ENCODE data around the gene MEAK7. TPM values are rescaled to one million over a fixed set of nuclear protein-coding genes. Genes with fewer than 3 reads are reported as not detected.

The MEAK7 gene
- total and polyA plus RNA-seq, 5 donors from 2014 or later, result 5.8 to 11.9 (median 7.9) TPM

DNA sequence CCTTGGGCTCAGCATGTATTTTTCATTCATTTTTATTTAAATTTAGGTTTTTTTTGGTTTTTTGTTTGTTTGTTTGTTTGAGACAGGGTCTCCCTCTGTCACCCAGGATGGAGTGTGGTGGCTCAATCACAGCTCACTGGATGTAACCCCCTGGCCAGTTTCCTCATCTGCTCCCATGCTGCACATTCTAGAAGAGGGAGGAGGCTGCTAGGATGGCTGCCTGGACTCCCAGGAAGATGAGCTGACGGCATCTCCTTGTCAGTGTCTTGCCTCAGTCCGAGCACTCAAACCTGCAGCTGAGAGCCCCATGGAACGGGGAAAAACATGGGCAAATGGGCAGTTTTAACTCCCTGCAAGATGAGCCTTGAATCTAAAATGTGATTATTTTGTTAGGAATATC, 7.5 kb downstream of the MEAK7 start:
- Histone ChIP-seq H3K36me3 (ENCODE audit: control insufficient read depth, insufficient read depth, low read length) (peaks cover 54% of the 10 kb centered on the region), H3K27ac (ENCODE audit: insufficient read depth, low read length, poor library complexity, severe bottlenecking) (no peak overlapping the region)
- H3K36me3 Mint-ChIP-seq, result peaks cover 41% of the 10 kb centered on the region

GRCh38 chr16:84495506-84495905, 9.0 kb downstream of the MEAK7 start:
- Histone ChIP-seq H3K27ac (ENCODE audit: insufficient read depth, low read length, poor library complexity, severe bottlenecking) (no peak overlapping the region), H3K27me3 (ENCODE audit: control insufficient read depth, insufficient read depth, low read length) (no peaks in the 10 kb centered on the region), H3K4me1 (ENCODE audit: control insufficient read depth, insufficient read depth, low read length, poor library complexity, severe bottlenecking) (no peaks in the 10 kb centered on the region), H3K36me3 (ENCODE audit: control insufficient read depth, insufficient read depth, low read length) (peaks cover 54% of the 10 kb centered on the region), H3K9me3 (ENCODE audit: control insufficient read depth in 2 of 2, low read length in 2 of 2) (peaks cover 10 to 13% of the 10 kb centered on the region in 2 experiments), H3K4me3 (ENCODE audit: low read depth, low read length) (no peak overlapping the region)
- Mint-ChIP-seq H3K9me3 (peaks cover 0 to 9% (median 4%) of the 10 kb centered on the region in 7 donors), H3K36me3 (peaks cover 46% of the 10 kb centered on the region), H3K27me3 (no peaks in the 10 kb centered on the region), H3K27ac (peak overlapping the region in 1 of 3 donors; percentile 31), H3K4me1 (peaks cover 0 to 4% (median 3%) of the 10 kb centered on the region in 4 donors), H3K4me3 (peak overlapping the region in 1 of 4 donors; percentile 36)
- ATAC-seq (ENCODE audit: low read depth in 2 of 2), result no peak
- no peak for DNase-seq

More for the DNA sequence above, 7.5 kb downstream of the MEAK7 start:
- peaks cover 0 to 4% (median 3%) of the 10 kb centered on the region in 4 donors for H3K4me1 Mint-ChIP-seq
- DNase-seq, result no peak
- H3K27me3 ChIP-seq (ENCODE audit: control insufficient read depth, insufficient read depth, low read length), result no peaks in the 10 kb centered on the region
- H3K4me3 Mint-ChIP-seq, result no peak overlapping the region
- ATAC-seq (ENCODE audit: low read depth in 2 of 2), result no peak
- H3K4me1 ChIP-seq (ENCODE audit: control insufficient read depth, insufficient read depth, low read length, poor library complexity, severe bottlenecking), result no peaks in the 10 kb centered on the region
- H3K27ac Mint-ChIP-seq, result no peak overlapping the region
- no peak overlapping the region for H3K4me3 ChIP-seq (ENCODE audit: low read depth, low read length)
- peaks cover 0 to 9% (median 4%) of the 10 kb centered on the region in 7 donors for H3K9me3 Mint-ChIP-seq
- peaks cover 10 to 13% of the 10 kb centered on the region in 2 experiments for H3K9me3 ChIP-seq (ENCODE audit: control insufficient read depth in 2 of 2, low read length in 2 of 2)
- H3K27me3 Mint-ChIP-seq, result no peaks in the 10 kb centered on the region

DNA sequence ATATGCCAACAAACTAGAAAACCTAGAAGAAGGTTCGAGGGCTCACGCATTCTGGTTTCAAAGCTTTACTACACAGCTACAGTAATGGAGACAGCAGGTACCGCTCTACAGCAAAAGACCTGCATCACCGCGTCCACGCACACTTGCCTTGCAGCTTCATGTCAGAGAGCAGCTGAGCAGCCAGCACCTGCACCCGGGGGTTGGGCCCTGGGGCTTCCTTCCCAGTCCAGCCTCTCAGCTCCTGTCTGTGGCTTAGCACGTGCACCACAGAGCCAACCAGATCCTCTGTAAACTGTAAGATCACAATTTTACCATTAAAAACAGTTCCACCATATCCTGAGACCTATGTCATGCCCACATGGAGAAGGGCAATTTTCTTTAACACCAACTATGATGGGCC, 15.3 kb downstream of the MEAK7 start:
- Histone ChIP-seq H3K27me3 (ENCODE audit: control insufficient read depth, insufficient read depth, low read length) (no peaks in the 10 kb centered on the region), H3K9me3 (ENCODE audit: control insufficient read depth in 2 of 2, low read length in 2 of 2) (peaks cover 10 to 13% of the 10 kb centered on the region in 2 experiments), H3K4me3 (ENCODE audit: low read depth, low read length) (no peak overlapping the region), H3K27ac (ENCODE audit: insufficient read depth, low read length, poor library complexity, severe bottlenecking) (no peak overlapping the region), H3K4me1 (ENCODE audit: control insufficient read depth, insufficient read depth, low read length, poor library complexity, severe bottlenecking) (no peaks in the 10 kb centered on the region), H3K36me3 (ENCODE audit: control insufficient read depth, insufficient read depth, low read length) (peaks cover 49% of the 10 kb centered on the region)
- no peak for DNase-seq
- no peak for ATAC-seq (ENCODE audit: low read depth in 2 of 2)
- peaks cover 20% of the 10 kb centered on the region for H3K36me3 Mint-ChIP-seq
- H3K27me3 Mint-ChIP-seq, result no peaks in the 10 kb centered on the region
- H3K27ac Mint-ChIP-seq, result peak overlapping the region in 2 of 3 donors; percentile 20
- H3K9me3 Mint-ChIP-seq, result peaks cover 0 to 6% (median 4%) of the 10 kb centered on the region in 7 donors
- no peaks in the 10 kb centered on the region for H3K4me1 Mint-ChIP-seq
- H3K4me3 Mint-ChIP-seq, result no peak overlapping the region

DNA sequence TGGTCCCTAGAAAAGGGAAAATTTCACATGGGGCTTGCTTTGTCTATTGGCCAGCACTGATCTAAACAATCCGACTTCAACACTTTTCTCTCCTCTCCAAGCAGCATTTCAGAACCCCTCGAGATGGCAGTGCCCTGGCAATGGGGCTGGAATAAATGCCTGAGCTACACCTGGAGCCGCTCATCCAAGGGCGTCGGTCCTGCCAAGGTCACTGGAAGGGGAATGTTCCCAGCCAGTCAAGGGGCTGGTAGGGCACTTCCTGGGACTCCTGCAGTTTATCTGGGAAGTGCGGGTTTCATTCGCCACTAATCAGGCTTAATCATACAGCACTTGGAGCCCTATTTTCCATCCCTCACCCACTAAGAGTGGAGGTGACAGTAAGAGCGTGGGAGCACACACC, 17.1 kb downstream of the MEAK7 start:
- H3K4me1 ChIP-seq (ENCODE audit: control insufficient read depth, insufficient read depth, low read length, poor library complexity, severe bottlenecking), result no peaks in the 10 kb centered on the region
- Mint-ChIP-seq H3K4me3 (no peak overlapping the region), H3K27ac (no peak overlapping the region), H3K4me1 (no peaks in the 10 kb centered on the region), H3K9me3 (no peaks in the 10 kb centered on the region), H3K36me3 (peaks cover 19% of the 10 kb centered on the region), H3K27me3 (no peaks in the 10 kb centered on the region)
- no peak overlapping the region for H3K27ac ChIP-seq (ENCODE audit: insufficient read depth, low read length, poor library complexity, severe bottlenecking)
- no peaks in the 10 kb centered on the region for H3K27me3 ChIP-seq (ENCODE audit: control insufficient read depth, insufficient read depth, low read length)
- ATAC-seq (ENCODE audit: low read depth in 2 of 2) (no peak), DNase-seq (no peak)
- H3K4me3 ChIP-seq (ENCODE audit: low read depth, low read length), result no peak overlapping the region
- no peaks in the 10 kb centered on the region for H3K9me3 ChIP-seq (ENCODE audit: control insufficient read depth in 2 of 2, low read length in 2 of 2)
- H3K36me3 ChIP-seq (ENCODE audit: control insufficient read depth, insufficient read depth, low read length), result peaks cover 33% of the 10 kb centered on the region

DNA sequence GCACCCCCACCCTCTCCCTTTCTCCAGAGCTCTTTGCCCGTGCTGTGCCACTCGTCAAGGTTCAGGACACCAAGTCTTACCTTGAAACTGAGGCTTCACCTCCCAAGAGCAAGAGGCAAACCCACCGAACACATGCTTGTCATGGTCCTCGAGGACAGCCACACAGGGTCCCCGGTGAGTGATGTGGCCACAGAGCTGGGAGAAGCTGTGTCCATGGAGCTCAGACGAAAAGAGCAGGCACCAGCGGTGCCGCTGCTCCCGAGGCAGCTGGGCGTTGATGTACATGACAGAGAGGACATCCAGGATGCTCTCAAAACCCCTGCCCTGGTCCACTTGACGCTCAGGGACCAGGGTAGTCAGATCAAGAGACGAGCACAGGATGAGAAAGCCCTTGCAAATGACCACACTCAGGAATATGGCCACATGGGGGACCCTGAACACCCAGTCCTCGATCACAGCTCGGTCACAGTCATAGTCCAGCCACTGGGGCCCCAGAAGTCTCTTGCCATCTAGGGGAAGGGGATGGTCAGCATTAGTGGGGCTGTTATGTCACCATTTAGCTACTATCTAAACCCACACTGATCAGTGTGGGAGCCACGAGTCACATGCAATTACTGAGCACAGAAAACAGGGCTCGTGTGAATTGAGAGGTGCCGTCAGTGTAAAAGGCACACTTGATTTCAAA, 17.8 kb downstream of the MEAK7 start:
- H3K4me3 ChIP-seq (ENCODE audit: low read depth, low read length), result no peak overlapping the region
- no peak overlapping the region for H3K27ac Mint-ChIP-seq
- H3K27me3 ChIP-seq (ENCODE audit: control insufficient read depth, insufficient read depth, low read length), result no peaks in the 10 kb centered on the region
- H3K27ac ChIP-seq (ENCODE audit: insufficient read depth, low read length, poor library complexity, severe bottlenecking), result no peak overlapping the region
- H3K36me3 Mint-ChIP-seq, result peaks cover 19% of the 10 kb centered on the region
- H3K4me1 Mint-ChIP-seq, result no peaks in the 10 kb centered on the region
- H3K27me3 Mint-ChIP-seq, result no peaks in the 10 kb centered on the region
- no peak for ATAC-seq (ENCODE audit: low read depth in 2 of 2)
- no peak for DNase-seq
- H3K9me3 ChIP-seq (ENCODE audit: control insufficient read depth in 2 of 2, low read length in 2 of 2), result no peaks in the 10 kb centered on the region
- H3K4me3 Mint-ChIP-seq, result no peak overlapping the region
- peaks cover 33% of the 10 kb centered on the region for H3K36me3 ChIP-seq (ENCODE audit: control insufficient read depth, insufficient read depth, low read length)
- no peaks in the 10 kb centered on the region for H3K4me1 ChIP-seq (ENCODE audit: control insufficient read depth, insufficient read depth, low read length, poor library complexity, severe bottlenecking)
- H3K9me3 Mint-ChIP-seq, result no peaks in the 10 kb centered on the region

DNA sequence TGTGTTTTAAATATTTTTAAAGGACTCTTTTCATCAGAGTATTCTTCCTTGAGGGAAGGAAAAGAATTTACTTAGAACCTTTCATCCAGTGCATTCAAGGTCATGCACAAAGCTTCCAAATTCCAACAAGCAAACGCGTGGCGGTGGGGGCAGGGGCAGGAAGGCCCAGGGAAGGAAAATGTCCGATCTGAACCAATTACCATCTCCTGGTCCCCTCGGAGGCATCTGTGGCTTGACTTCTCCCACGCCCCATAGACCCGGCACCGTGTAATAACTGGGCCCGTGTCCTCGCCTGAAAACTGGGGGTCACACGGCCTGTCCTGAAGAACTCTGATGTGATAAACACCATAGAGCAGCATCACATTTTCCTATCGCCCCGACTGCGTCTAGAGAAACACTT, 18.3 kb downstream of the MEAK7 start:
- no peak overlapping the region for H3K4me3 ChIP-seq (ENCODE audit: low read depth, low read length)
- no peak for ATAC-seq (ENCODE audit: low read depth in 2 of 2)
- Mint-ChIP-seq H3K27ac (no peak overlapping the region), H3K27me3 (no peaks in the 10 kb centered on the region), H3K4me3 (no peak overlapping the region), H3K36me3 (peaks cover 19% of the 10 kb centered on the region), H3K4me1 (no peaks in the 10 kb centered on the region), H3K9me3 (no peaks in the 10 kb centered on the region)
- no peak for DNase-seq
- H3K9me3 ChIP-seq (ENCODE audit: control insufficient read depth in 2 of 2, low read length in 2 of 2), result no peaks in the 10 kb centered on the region
- H3K36me3 ChIP-seq (ENCODE audit: control insufficient read depth, insufficient read depth, low read length), result peaks cover 36% of the 10 kb centered on the region
- no peaks in the 10 kb centered on the region for H3K4me1 ChIP-seq (ENCODE audit: control insufficient read depth, insufficient read depth, low read length, poor library complexity, severe bottlenecking)
- no peak overlapping the region for H3K27ac ChIP-seq (ENCODE audit: insufficient read depth, low read length, poor library complexity, severe bottlenecking)
- H3K27me3 ChIP-seq (ENCODE audit: control insufficient read depth, insufficient read depth, low read length), result no peaks in the 10 kb centered on the region

GRCh38 chr16:84485255-84486010, 19.0 kb downstream of the MEAK7 start:
- no peak for ATAC-seq (ENCODE audit: low read depth in 2 of 2)
- H3K27me3 Mint-ChIP-seq, result no peaks in the 10 kb centered on the region
- no peaks in the 10 kb centered on the region for H3K4me1 Mint-ChIP-seq
- no peaks in the 10 kb centered on the region for H3K27me3 ChIP-seq (ENCODE audit: control insufficient read depth, insufficient read depth, low read length)
- H3K27ac ChIP-seq (ENCODE audit: insufficient read depth, low read length, poor library complexity, severe bottlenecking), result no peak overlapping the region
- H3K9me3 Mint-ChIP-seq, result no peaks in the 10 kb centered on the region
- H3K4me3 Mint-ChIP-seq, result no peak overlapping the region
- H3K36me3 ChIP-seq (ENCODE audit: control insufficient read depth, insufficient read depth, low read length), result peaks cover 38% of the 10 kb centered on the region
- no peak overlapping the region for H3K27ac Mint-ChIP-seq
- no peaks in the 10 kb centered on the region for H3K9me3 ChIP-seq (ENCODE audit: control insufficient read depth in 2 of 2, low read length in 2 of 2)
- no peaks in the 10 kb centered on the region for H3K4me1 ChIP-seq (ENCODE audit: control insufficient read depth, insufficient read depth, low read length, poor library complexity, severe bottlenecking)
- no peak for DNase-seq
- H3K4me3 ChIP-seq (ENCODE audit: low read depth, low read length), result no peak overlapping the region
- peaks cover 13% of the 10 kb centered on the region for H3K36me3 Mint-ChIP-seq
